Measurements from ENCODE around the gene NELFE.

The NELFE gene

GRCh38 chr6:31972709-31973350 lies 14.1 kb upstream of the NELFE start:
- in situ Hi-C loops (cut with HindIII; ENCODE audit: low sequenced_read_pairs): no loop called here

DNA sequence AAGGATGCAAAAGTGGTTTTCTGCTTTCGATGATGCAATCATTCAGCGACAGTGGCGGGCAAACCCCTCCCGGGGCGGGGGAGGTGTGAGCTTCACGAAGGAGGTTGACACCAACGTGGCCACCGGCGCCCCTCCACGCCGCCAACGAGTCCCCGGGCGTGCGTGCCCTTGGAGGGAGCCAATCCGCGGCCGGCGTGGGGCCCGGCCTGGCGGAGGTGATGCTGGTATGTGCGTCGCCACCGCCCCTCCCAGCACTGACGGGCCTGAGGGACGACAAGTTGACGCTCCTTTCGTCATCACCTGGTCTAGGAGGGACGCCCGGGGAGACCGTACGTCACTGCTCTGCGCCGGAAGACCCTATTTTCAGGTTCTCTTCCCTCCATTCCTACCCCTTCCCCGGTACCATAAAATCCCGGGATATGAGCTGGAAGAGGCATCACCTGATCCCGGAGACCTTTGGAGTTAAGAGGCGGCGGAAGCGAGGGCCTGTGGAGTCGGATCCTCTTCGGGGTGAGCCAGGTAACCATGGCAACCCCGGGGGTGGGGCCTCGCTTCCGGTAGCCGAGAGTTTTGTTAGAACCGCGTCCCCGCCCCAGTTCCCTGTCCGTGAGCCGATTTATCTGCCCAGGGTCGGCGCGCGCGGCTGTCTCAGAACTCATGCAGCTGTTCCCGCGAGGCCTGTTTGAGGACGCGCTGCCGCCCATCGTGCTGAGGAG lies 13.4 kb upstream of the NELFE start, which contains the start of gene DXO:
TSS of gene DXO (minus strand) at position 146 of the 716 bp plus-strand sequence. CDS start 463 bp downstream, outside the sequence.
- in situ Hi-C loops (cut with HindIII; ENCODE audit: low sequenced_read_pairs): no loop called here

- in situ Hi-C loops (cut with HindIII; ENCODE audit: low sequenced_read_pairs): no loop called here
Observed at GRCh38 chr6:31971279-31971992, 12.7 kb upstream of the NELFE start.

GRCh38 chr6:31970604-31971271 lies 12.0 kb upstream of the NELFE start:
- in situ Hi-C loops (cut with HindIII; ENCODE audit: low sequenced_read_pairs): no loop called here

GRCh38 chr6:31969712-31970603 lies 11.2 kb upstream of the NELFE start:
- in situ Hi-C loops (cut with HindIII; ENCODE audit: low sequenced_read_pairs): no loop called here

DNA sequence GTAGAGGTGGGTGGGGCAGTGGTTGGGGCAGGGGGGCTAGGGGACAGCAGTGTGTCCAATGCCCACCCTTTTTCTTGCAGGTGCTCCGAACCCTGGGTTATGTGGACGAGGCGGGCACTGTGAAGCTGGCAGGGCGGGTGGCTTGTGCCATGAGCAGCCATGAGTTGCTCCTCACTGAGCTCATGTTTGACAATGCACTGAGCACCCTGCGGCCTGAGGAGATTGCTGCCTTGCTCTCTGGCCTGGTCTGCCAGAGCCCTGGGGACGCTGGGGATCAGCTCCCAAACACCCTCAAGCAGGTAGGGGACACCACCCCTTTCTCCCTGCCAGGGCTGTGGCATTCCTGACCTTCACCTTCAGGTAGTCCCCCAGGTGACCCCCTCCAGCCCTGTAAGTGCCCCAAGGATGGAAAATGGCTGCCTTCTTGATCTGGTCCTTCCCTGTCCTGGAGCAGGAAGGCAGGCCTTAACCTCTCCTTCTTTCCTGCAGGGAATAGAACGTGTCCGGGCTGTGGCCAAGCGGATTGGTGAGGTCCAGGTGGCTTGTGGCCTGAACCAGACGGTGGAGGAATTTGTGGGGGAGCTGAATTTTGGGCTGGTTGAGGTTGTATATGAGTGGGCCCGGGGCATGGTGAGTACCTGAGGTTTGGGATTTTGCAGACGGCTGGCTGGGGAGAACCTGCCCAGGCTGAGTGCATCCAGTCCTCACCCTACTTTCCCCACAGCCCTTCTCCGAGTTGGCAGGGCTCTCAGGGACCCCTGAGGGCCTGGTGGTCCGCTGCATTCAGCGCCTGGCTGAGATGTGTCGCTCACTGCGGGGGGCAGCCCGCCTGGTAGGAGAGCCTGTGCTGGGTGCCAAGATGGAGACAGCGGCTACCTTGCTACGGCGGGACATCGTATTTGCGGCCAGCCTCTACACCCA lies 10.3 kb upstream of the NELFE start:
- in situ Hi-C loops (cut with HindIII; ENCODE audit: low sequenced_read_pairs): no loop called here

DNA sequence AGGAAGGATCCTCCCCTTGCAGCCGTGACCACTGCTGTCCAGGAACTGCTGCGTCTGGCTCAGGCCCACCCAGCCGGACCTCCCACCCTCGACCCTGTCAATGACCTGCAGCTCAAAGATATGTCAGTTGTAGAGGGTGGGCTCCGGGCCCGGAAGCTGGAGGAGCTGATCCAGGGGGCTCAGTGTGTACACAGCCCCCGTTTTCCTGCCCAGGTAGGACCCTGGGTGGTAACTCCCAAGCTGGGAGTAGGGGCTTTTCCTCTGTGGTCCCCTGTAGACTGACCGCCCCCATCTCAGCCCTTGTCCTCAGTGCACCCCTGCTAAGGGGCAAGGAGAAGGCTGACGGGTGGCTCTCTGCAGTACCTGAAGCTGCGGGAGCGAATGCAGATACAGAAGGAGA lies 9.6 kb upstream of the NELFE start:
- in situ Hi-C loops (cut with HindIII; ENCODE audit: low sequenced_read_pairs): no loop called here

GRCh38 chr6:31967926-31968320 lies 9.2 kb upstream of the NELFE start:
- in situ Hi-C loops (cut with HindIII; ENCODE audit: low sequenced_read_pairs): no loop called here

DNA sequence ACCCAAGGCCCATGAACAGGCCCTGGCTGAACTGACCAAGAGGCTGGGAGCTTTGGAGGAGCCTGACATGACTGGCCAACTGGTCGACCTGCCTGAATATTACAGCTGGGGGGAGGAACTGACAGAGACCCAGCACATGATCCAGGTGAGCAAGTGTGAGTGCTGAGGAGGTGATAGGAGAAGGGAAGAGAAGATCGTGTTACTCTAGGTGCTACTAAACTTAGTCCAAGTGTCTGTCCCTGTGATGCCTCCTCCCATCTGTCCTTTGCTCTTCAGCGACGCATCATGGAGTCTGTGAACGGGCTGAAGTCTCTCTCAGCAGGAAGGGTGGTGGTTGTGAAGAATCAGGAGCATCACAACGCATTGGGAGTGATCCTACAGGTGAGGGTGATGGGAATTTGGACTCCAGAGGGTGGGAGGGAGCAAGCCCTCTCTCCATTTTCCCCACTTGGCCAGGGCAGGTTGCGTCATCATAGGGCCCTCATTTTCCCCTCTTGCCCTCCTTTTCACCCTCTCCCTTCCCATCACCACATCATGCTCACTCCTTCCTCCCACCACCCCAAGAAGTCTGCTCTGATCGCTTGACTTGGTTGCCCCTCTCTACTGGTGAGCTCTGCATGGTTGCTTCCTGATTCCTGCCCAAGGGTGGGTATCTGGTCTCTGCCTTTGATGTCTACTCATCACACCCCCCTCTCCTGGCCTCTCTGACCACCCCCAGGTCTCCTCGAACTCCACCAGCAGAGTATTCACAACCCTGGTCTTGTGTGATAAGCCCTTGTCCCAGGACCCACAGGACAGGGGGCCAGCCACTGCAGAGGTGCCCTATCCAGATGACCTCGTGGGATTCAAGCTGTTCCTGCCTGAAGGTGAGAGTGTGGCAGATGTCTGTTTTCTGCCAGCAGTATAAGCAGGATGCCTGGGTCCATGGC lies 8.5 kb upstream of the NELFE start:
- in situ Hi-C loops (cut with HindIII; ENCODE audit: low sequenced_read_pairs): no loop called here

DNA sequence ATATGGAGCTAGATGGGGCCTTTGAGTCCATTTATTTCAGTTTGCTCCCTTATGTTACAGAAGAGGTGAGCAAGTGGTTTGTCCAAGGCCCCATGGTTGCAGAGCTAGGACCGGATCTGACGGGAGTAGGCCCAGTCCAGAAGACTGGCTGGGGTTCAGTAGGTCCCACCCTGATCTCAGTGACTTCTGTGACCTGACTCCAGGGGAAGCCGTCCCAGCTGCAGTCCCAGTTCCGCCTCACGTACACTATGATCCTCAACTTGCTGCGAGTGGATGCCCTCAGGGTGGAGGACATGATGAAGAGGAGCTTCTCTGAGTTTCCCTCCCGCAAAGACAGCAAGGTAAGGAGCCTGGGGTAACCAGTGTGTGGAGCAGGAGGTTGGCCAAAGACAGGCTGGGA lies 7.7 kb upstream of the NELFE start:
- in situ Hi-C loops (cut with HindIII; ENCODE audit: low sequenced_read_pairs): no loop called here

DNA sequence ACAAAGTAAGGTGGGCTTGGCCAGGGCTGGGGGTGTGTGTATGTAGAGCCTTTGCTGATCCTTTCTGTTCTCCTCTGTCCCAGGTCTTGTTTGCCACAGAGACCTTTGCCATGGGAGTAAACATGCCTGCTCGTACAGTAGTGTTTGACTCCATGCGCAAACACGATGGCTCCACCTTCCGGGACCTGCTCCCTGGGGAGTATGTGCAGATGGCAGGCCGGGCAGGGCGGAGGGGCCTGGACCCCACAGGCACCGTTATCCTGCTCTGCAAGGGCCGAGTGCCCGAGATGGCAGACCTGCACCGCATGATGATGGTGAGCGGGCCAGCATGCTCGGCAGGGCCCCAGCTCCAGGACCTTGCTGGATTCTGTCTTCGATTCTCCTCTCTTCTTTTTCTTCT lies 6.9 kb upstream of the NELFE start:
- in situ Hi-C loops (cut with HindIII; ENCODE audit: low sequenced_read_pairs): no loop called here

DNA sequence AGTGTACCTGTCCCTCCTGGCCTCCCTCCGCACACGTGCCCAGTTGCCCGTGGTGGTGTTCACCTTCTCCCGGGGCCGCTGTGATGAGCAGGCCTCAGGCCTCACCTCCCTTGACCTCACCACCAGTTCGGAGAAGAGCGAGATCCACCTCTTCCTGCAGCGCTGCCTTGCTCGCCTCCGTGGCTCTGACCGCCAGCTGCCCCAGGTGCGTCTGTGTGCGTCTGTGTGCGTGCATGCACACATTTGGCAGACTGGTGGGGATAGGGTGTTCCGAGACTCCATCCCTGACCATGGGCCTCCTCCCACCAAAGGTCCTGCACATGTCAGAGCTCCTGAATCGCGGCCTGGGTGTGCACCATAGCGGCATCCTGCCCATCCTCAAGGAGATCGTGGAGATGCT lies 5.2 kb upstream of the NELFE start:
- in situ Hi-C loops (cut with HindIII; ENCODE audit: low sequenced_read_pairs): no loop called here

GRCh38 chr6:31961616-31962015 lies 2.8 kb upstream of the NELFE start:
- in situ Hi-C loops (cut with HindIII; ENCODE audit: low sequenced_read_pairs): no loop called here

DNA sequence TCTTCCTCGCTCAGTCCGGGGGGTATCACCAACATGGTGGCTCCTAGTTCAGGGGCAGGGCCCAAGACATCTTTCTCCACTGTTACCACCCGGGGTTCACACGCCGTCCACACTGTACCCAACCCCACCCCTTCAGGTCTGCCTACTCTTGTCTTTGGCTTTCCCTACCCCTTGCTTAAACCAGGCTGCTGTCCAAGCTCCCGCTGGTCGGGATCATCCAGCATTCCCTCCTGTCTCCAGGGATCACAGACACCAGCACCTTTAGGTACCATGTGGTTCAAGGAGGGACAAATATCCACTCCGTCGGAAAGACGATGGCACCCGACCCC lies 395 bp downstream of the NELFE start:
- in situ Hi-C loops (cut with HindIII; ENCODE audit: low sequenced_read_pairs): no loop called here

GRCh38 chr6:31956796-31957195 lies 2.0 kb downstream of the NELFE start:
- in situ Hi-C loops (cut with HindIII; ENCODE audit: low sequenced_read_pairs): no loop called here

- in situ Hi-C loops (cut with HindIII; ENCODE audit: low sequenced_read_pairs): no loop called here
Observed at GRCh38 chr6:31954511-31954910, 4.3 kb downstream of the NELFE start.

DNA sequence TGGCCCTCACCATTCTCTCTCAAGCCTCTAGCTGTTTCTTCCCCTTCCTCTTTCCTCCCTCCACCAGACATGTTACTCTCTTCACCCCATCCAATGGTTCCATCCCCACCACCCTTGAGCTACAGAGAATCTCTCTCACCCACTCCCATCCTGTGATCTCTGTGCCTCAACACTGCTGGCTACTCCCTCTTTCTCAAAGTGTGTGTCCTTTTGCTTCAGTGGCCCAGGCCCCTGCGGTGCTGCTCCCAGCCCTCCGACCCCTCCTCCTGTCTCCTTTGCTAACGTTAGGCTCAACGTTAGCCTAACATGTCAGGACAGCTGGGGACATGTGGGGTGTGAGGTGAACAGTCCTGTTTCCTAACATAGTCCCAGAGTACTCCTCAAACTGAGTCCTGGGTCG lies 5.9 kb downstream of the NELFE start:
- in situ Hi-C loops (cut with HindIII; ENCODE audit: low sequenced_read_pairs): no loop called here

- in situ Hi-C loops (cut with HindIII; ENCODE audit: low sequenced_read_pairs): no loop called here
Observed at GRCh38 chr6:31952140-31952805, 6.5 kb downstream of the NELFE start.

Measured in DLD1 (cell line).